Esophagus (tissue), 2 donors: Measurements from ENCODE around the gene LRRC46. TPM values are rescaled to one million over a fixed set of nuclear protein-coding genes. Genes with fewer than 3 reads are reported as not detected.

Source experiments
- H3K27ac ChIP-seq, 2 donors: one replicate each; pipeline ENCODE4 v1.5.1; 2013; ENCODE audit warnings: low read depth in 2 of 2, mild to moderate bottlenecking in 2 of 2, inconsistent platforms in 1 of 2, low read length in 1 of 2, moderate library complexity in 1 of 2
- H3K27me3 ChIP-seq, 2 donors: one replicate each; pipeline ENCODE4 v1.6.1; 2013; ENCODE audit warnings: low read length in 2 of 2, control low read depth in 1 of 2, mild to moderate bottlenecking in 1 of 2; ENCODE audit not compliant: insufficient read depth in 2 of 2, control insufficient read depth in 1 of 2
- H3K36me3 ChIP-seq, 2 donors: one replicate each; pipeline ENCODE4 v1.6.1; 2013; ENCODE audit warnings: low read length in 1 of 2; ENCODE audit not compliant: control insufficient read depth in 2 of 2, insufficient read depth in 2 of 2
- H3K4me1 ChIP-seq, 2 donors: one replicate each; pipeline ENCODE4 v1.6.1; 2013; ENCODE audit warnings: low read length in 1 of 2; ENCODE audit not compliant: control insufficient read depth in 2 of 2, insufficient read depth in 2 of 2
- H3K4me3 ChIP-seq, 2 donors: one replicate each; pipeline ENCODE4 v1.5.1; 2013; ENCODE audit warnings: low read length in 2 of 2, mild to moderate bottlenecking in 2 of 2, low read depth in 1 of 2, moderate library complexity in 1 of 2
- H3K9me3 ChIP-seq, 2 donors: one replicate each; pipeline ENCODE4 v1.6.1; 2013; ENCODE audit warnings: mild to moderate bottlenecking in 2 of 2, low read depth in 1 of 2, low read length in 1 of 2, moderate library complexity in 1 of 2; ENCODE audit not compliant: control insufficient read depth in 2 of 2, insufficient read depth in 1 of 2
- WGBS, 2 donors: extraction: QIAGEN DNeasy Blood & Tissue Kit; methylation state at CpG; one replicate each; pipeline ENCODE4 v1.1.7; 2013; 5-methylcytosine and 5-hydroxymethylcytosine counted together
- polyA plus RNA-seq, 2 donors: library from polyadenylated mRNA; stranded (reverse); fragments of 200-250 nt; gene quantifications; one replicate each; pipeline ENCODE4 v1.2.3, GENCODE V29; 2013
- donor health status: healthy with polysubstance abuse.
- donor health status: Bipolar disorder and iron deficiency.

LRRC46 gene, protein sequence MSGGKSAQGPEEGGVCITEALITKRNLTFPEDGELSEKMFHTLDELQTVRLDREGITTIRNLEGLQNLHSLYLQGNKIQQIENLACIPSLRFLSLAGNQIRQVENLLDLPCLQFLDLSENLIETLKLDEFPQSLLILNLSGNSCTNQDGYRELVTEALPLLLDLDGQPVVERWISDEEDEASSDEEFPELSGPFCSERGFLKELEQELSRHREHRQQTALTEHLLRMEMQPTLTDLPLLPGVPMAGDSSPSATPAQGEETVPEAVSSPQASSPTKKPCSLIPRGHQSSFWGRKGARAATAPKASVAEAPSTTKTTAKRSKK
- polyA plus RNA-seq, result under 1 TPM; 0.25 to 0.53 TPM

DNA sequence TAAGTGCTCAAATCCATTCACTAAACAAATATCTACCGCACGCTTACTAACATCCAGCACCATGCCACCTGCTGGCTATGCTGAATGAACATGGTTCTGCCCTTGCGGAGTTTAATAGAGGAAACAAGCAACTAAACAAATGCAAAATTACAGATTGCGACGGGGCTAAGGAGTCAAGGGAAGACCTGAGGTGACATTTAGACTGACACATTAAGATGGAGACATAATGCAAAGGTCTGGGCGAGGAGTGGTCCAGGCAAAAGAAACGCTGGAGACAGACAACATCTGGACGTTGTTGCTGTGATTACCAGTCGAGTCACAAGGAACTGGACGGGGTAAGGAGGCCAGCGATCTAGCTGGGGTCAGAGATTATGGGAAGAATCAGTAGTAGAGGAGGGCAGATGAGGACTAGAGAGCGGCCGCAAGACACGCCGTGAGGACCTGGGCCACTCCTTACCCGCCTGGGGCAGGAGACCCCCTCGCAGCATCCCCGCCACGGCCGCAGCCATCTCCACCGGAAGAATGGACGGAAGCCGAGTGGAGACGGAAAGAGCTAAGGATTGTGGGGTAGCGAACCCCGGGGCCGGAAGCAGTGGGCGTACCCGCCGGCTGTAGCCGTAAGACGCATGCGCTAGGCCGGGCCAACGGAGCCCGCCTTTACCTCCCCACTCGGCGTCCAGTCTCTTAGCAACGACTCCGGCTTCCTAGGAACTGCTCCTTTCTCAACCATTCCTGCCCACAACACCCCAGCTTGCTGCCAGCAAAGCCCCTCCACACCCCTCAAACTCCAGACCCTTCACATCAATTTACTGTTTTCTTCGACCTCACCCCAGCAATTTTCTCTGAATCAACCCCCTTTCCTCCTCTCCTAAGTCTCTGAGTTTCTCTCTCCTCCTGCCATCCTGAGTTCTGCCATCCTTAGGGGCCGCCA lies at the start of gene LRRC46, which contains the start of gene MRPL10:
LRRC46 (plus strand) TSS at position 668 of the 931 bp plus-strand sequence. CDS start 320 bp downstream, outside the sequence.
MRPL10 (minus strand) TSS at position 539 of the 931 bp plus-strand sequence; CDS start at position 509, 30 bp downstream.
- 0% methylated on average over 42 of the region's 42 CpGs for WGBS, 2 donors
- H3K4me3 ChIP-seq, result peak within 1 kb of the TSS; percentile 60 to 92
- no peaks in the 10 kb centered on the region for H3K27me3 ChIP-seq
- peak within 1 kb of the TSS; percentile 80 to 88 for H3K27ac ChIP-seq
- H3K4me1 ChIP-seq, result peaks cover 3 to 7% of the 10 kb centered on the region in 2 donors
- peaks cover 10 to 18% of the 10 kb centered on the region in 2 donors for H3K36me3 ChIP-seq
- H3K9me3 ChIP-seq, result no peaks in the 10 kb centered on the region

DNA sequence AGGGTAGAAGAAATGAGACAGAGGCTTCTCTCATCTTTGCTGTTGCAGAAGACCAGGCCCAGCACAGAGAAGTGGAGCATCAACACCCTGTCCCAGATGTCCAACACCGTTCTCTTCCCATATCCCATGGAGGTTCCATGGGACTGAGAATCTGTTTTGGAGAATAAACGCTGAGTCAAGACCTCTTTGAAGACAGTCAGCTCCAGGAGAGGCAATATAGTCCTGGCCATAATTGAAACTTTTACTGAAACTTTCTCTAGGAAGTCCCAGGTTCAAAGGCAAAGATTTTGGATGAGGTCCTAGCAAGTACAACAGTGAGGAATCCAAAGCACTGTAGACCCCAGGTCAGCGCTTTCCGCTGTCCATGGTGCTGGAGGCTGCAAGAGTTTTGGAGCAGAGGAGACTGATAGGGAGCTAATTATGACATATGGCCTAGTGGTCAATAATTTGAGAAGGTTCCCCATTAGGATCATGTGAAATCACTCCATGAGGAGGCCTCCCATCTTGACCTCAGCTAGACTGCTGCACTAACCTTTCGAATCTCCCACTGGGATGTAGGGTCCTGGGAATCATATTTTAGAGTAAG lies 45.8 kb upstream of the LRRC46 start:
- Histone ChIP-seq H3K4me1 (peaks cover 5% of the 10 kb centered on the region in 2 donors), H3K9me3 (no peaks in the 10 kb centered on the region), H3K4me3 (no peak overlapping the region), H3K27ac (no peak overlapping the region), H3K36me3 (no peaks in the 10 kb centered on the region), H3K27me3 (peaks cover 0 to 4% of the 10 kb centered on the region in 2 donors)
- WGBS, 2 donors, result 43 to 49% methylated on average over 5 of the region's 5 CpGs

DNA sequence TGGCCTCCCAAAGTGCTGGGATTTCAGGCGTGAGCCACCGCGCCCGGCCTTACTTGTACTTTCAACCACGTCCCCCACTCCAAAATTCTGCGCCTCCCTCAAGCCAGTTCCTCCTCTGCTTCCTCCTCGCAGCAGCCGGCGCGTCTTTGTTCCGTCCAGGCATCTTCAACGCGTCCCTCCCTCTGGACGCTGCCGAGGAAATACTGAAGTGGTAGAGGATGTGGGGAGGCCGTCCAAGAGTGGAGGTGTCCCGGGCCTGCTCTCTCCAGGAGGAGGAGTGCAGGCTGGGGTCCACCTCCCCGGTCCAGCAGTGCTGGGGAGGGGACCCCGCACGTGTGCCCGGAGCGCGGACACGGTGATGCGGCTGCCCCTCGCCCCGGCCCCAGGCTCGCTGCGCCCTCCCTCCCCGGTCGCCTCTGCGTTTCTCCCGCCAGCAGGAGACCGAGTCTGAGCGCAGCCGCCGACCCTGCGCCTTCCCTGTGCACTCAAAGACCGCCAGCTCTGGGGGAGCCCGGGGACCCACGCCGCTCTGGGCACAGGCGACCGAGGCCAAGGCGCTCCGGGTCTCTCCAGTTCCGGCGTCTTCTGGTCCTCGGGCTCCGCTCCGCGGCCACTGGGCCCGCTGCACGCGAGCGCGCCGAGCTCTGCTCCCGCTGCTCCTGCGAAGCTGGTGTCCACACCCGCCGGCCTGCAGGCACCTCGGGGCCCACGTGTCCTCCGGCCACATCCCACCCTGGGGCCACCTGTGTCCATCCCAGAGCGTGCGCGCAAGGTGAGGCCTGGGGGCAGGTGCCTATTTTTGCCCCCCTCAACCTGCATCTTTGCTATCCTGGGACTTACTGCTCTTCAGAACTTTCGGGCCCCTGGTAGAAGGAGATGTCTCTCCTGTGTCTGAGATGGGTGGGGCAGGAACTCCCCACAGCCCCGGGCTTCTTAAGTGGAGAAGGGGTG lies 41.6 kb upstream of the LRRC46 start:
- no peaks in the 10 kb centered on the region for H3K36me3 ChIP-seq
- H3K9me3 ChIP-seq, result no peaks in the 10 kb centered on the region
- H3K27ac ChIP-seq, result no peak overlapping the region
- 2 to 3% methylated on average over 66 to 70 of the region's 70 CpGs for WGBS, 2 donors
- H3K27me3 ChIP-seq, result peaks cover 0 to 4% of the 10 kb centered on the region in 2 donors
- H3K4me3 ChIP-seq, result peak overlapping the region; percentile 9 to 31
- peaks cover 5% of the 10 kb centered on the region in 2 donors for H3K4me1 ChIP-seq

DNA sequence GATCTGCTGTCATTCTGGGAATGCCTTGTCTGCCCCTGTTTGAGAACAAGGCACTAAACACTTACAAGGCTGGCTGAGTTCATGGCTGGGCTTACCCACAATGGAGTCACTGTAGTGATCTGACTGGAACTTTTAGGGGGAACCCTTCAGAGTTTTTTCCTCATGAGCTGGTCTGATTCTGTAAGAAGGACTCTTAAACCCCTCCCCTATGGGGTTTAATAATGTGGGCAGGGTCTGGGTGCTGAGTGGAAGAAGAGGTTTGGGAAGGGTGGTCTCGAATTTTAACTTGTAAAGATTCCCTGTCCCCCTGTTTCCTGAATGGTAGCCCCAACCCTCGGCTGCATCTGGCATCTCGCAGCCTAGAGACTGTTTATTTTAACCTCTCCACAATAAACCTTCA lies 40.4 kb upstream of the LRRC46 start:
- no peak overlapping the region for H3K4me3 ChIP-seq
- H3K4me1 ChIP-seq, result peaks cover 5% of the 10 kb centered on the region in 2 donors
- no peaks in the 10 kb centered on the region for H3K36me3 ChIP-seq
- H3K27ac ChIP-seq, result no peak overlapping the region
- 33 to 36% methylated on average over 3 of the region's 3 CpGs for WGBS, 2 donors
- peaks cover 0 to 4% of the 10 kb centered on the region in 2 donors for H3K27me3 ChIP-seq
- no peaks in the 10 kb centered on the region for H3K9me3 ChIP-seq

DNA sequence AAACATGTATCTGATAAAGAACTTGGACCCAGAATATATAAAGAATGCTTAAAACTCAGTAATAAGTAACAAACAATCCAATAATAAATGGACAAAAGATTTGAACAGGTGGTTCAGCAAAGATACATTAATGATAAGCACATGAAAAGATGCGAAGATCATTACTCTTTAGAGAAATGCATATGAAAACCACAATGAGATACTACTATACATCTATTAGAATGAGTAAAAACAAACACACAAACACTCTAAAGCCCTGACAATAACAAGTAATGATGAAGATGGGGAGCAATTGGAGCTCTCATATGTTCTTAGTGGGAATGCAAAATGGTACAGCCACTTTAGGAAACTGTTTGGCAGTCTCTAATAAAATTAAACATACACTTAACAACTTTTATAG lies 39.0 kb upstream of the LRRC46 start:
- WGBS, 2 donors, result 76 to 77% methylated on average over 1 of the region's 1 CpG
- Histone ChIP-seq H3K9me3 (no peaks in the 10 kb centered on the region), H3K4me1 (peaks cover 5% of the 10 kb centered on the region in 2 donors), H3K27me3 (peaks cover 0 to 2% of the 10 kb centered on the region in 2 donors), H3K36me3 (no peaks in the 10 kb centered on the region), H3K27ac (no peak overlapping the region), H3K4me3 (no peak overlapping the region)

DNA sequence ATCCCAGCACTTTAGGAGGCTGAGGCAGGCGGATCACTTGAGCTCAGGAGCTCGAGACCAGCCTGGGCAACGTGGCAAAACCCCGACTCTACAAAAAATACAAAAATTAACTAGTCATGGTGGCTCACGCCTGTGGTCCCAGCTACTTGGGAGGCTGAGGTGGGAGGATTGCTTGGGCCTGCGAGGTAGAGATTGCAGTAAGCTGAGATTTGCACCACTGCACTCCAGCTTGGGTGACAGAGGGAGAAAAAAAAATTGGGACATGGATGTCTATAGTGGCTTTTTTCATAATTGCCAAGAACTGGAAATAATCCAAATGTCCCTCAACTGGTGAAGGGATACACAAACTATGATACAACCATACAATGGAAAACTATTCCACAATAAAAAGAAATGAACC lies 38.5 kb upstream of the LRRC46 start:
- WGBS, 2 donors, result 67 to 81% methylated on average over 6 of the region's 6 CpGs
- H3K4me1 ChIP-seq, result peaks cover 5% of the 10 kb centered on the region in 2 donors
- H3K27me3 ChIP-seq, result peaks cover 0 to 2% of the 10 kb centered on the region in 2 donors
- H3K9me3 ChIP-seq, result no peaks in the 10 kb centered on the region
- H3K36me3 ChIP-seq, result no peaks in the 10 kb centered on the region
- no peak overlapping the region for H3K27ac ChIP-seq
- H3K4me3 ChIP-seq, result no peak overlapping the region

DNA sequence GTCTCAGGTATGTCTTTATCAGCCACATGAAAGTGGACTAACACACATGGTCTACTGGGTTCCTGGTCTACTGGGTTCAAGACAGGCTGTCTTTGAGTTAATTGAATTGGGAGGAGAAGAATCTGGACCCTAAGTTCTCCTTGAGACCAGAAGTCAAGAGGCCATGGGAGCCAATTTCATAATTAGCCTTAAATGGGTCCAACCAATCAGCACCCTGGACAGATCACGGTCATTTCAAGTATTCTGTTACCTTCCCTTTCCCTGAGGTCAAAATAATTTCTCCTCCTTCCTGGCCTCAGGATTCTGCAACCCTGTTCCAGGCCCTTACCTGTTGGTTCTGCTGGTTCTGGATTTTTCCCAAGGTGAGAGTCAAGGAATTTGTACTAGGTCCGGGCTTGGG lies 33.7 kb upstream of the LRRC46 start:
- Histone ChIP-seq H3K36me3 (no peaks in the 10 kb centered on the region), H3K4me1 (no peaks in the 10 kb centered on the region), H3K9me3 (no peaks in the 10 kb centered on the region), H3K27me3 (no peaks in the 10 kb centered on the region), H3K4me3 (no peak overlapping the region), H3K27ac (no peak overlapping the region)
- 66 to 70% methylated on average over 2 of the region's 2 CpGs for WGBS, 2 donors

DNA sequence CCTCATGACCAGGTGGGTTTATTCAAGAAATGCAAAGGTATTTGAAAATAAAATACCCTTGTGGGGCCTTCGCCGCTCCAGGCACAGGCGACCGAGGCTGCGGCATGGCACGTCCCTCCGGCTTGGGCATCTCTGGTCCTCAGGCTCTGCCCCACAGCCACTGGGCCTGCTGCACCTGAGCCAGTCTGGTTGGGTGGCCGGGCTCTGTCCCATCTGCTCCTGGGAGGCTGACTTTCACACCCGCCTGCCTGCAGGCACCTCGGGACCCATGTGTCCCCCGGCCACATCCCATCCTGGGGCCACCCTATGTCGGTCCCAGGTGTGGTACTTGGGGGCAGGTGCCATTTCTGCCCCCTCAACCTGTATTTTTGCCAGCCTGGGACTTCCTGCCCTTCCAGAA lies 30.8 kb upstream of the LRRC46 start:
- H3K27me3 ChIP-seq, result no peaks in the 10 kb centered on the region
- H3K4me1 ChIP-seq, result no peaks in the 10 kb centered on the region
- H3K36me3 ChIP-seq, result no peaks in the 10 kb centered on the region
- H3K4me3 ChIP-seq, result no peak overlapping the region
- no peaks in the 10 kb centered on the region for H3K9me3 ChIP-seq
- 82 to 89% methylated on average over 12 of the region's 12 CpGs for WGBS, 2 donors
- H3K27ac ChIP-seq, result no peak overlapping the region
